Measurements from ENCODE around the gene OR51B4. TPM values are rescaled to one million over a fixed set of nuclear protein-coding genes. Genes with fewer than 3 reads are reported as not detected.

Gene OR51B4
- total and polyA plus RNA-seq, 2 experiments from 2014 or later: not detected

GRCh38 chr11:5343474-5344335 lies 42.0 kb upstream of the OR51B4 start, which contains the start of gene OR51B5:
Gene OR51B5 (minus strand): TSS chr11:5343524. CDS start chr11:5343524, 0 bp downstream.
- H3K9me3 Mint-ChIP-seq: no peaks in the 10 kb centered on the region
- peaks cover 3% of the 10 kb centered on the region; the same call in 1 of the 2 replicates for H3K9me2 ChIP-seq (ENCODE audit: insufficient read depth)
- H3F3A ChIP-seq (replicated peaks; ENCODE audit: low read depth): no peaks in the 10 kb centered on the region
- H3K4me3 Mint-ChIP-seq: no peak within 1 kb of the TSS
- no peaks in the 10 kb centered on the region for H3K27me3 Mint-ChIP-seq (ENCODE audit: insufficient read depth, low read depth, poor library complexity)
- H2AFZ ChIP-seq: no peak within 1 kb of the TSS
- H3K27ac ChIP-seq (ENCODE audit: low read depth): no peak within 1 kb of the TSS
- no peaks in the 10 kb centered on the region for H3K79me2 ChIP-seq (replicated peaks; ENCODE audit: insufficient read depth)
- DNase-seq (ENCODE audit: low spot score) (no peak), ATAC-seq (no peak)
- H3K36me3 Mint-ChIP-seq (ENCODE audit: low read depth): no peaks in the 10 kb centered on the region
- no peak within 1 kb of the TSS for H3K27ac Mint-ChIP-seq
- H3K27me3 ChIP-seq (ENCODE audit: insufficient read depth): no peaks in the 10 kb centered on the region
- H3K4me1 Mint-ChIP-seq: peaks cover 20% of the 10 kb centered on the region
- no peak within 1 kb of the TSS for H3K4me3 ChIP-seq
- TF ChIP-seq POLR2AphosphoS5 (IDR thresholded peaks at IDR 0.05; ENCODE audit: low read depth): no peak
- no peak for TF ChIP-seq ETS1 (IDR thresholded peaks at IDR 0.05)
- TF ChIP-seq JUNB (IDR thresholded peaks at IDR 0.05; ENCODE audit: unreplicated experiment): no peak
- no peak for TF ChIP-seq CREB1 (CRISPR knock-in tag; IDR thresholded peaks at IDR 0.05; ENCODE audit: low read depth)
- TF ChIP-seq, protein P1, sequence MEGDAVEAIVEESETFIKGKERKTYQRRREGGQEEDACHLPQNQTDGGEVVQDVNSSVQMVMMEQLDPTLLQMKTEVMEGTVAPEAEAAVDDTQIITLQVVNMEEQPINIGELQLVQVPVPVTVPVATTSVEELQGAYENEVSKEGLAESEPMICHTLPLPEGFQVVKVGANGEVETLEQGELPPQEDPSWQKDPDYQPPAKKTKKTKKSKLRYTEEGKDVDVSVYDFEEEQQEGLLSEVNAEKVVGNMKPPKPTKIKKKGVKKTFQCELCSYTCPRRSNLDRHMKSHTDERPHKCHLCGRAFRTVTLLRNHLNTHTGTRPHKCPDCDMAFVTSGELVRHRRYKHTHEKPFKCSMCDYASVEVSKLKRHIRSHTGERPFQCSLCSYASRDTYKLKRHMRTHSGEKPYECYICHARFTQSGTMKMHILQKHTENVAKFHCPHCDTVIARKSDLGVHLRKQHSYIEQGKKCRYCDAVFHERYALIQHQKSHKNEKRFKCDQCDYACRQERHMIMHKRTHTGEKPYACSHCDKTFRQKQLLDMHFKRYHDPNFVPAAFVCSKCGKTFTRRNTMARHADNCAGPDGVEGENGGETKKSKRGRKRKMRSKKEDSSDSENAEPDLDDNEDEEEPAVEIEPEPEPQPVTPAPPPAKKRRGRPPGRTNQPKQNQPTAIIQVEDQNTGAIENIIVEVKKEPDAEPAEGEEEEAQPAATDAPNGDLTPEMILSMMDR (conservative IDR thresholded peaks at IDR 0.05; ENCODE audit: low read depth in 2 of 2): no peak
- no peak for TF ChIP-seq ZNF331 (CRISPR knock-in tag; IDR thresholded peaks at IDR 0.05; ENCODE audit: low read depth)
- no peak for TF ChIP-seq ZNF462 (CRISPR knock-in tag; IDR thresholded peaks at IDR 0.05)
- TF ChIP-seq ZNF114 (CRISPR knock-in tag; IDR thresholded peaks at IDR 0.05): no peak
- no peak for TF ChIP-seq EZH2phosphoT487 (IDR thresholded peaks at IDR 0.05; ENCODE audit: unreplicated experiment)
- no peak for TF ChIP-seq NANOG (IDR thresholded peaks at IDR 0.05; ENCODE audit: borderline replicate concordance)
- TF ChIP-seq STAT1 (IDR thresholded peaks at IDR 0.05; ENCODE audit: unreplicated experiment): no peak
- TF ChIP-seq EZH2 (IDR thresholded peaks at IDR 0.05; ENCODE audit: low read depth, unreplicated experiment): no peak
- no peak for TF ChIP-seq REST (IDR thresholded peaks at IDR 0.05; ENCODE audit: unreplicated experiment)
- H3K4me1 ChIP-seq (ENCODE audit: insufficient read depth): peaks cover 10% of the 10 kb centered on the region; the same call in 1 of the 2 replicates
- no peaks in the 10 kb centered on the region for H4K20me1 ChIP-seq (replicated peaks; ENCODE audit: insufficient read depth)
- H3K4me2 ChIP-seq: no peak within 1 kb of the TSS
- no peaks in the 10 kb centered on the region for H3K36me3 ChIP-seq (ENCODE audit: insufficient read depth)
